IPS-15b (cell line): ENCODE results near the gene ECI1.

Experiments used
- H3K27me3 ChIP-seq: one replicate; pipeline ENCODE4 v1.6.1; 2013; ENCODE audit warnings: low read length; ENCODE audit not compliant: control insufficient read depth, insufficient read depth
- H3K36me3 ChIP-seq: one replicate; pipeline ENCODE4 v1.6.1; 2013; ENCODE audit warnings: low read length; ENCODE audit not compliant: control insufficient read depth, insufficient read depth
- H3K4me1 ChIP-seq: one replicate; pipeline ENCODE4 v1.6.1; 2013; ENCODE audit warnings: mild to moderate bottlenecking, low read length; ENCODE audit not compliant: control insufficient read depth, insufficient read depth
- H3K4me3 ChIP-seq: one replicate; pipeline ENCODE4 v1.5.1; 2013; ENCODE audit warnings: low read depth, low read length
- H3K9ac ChIP-seq: one replicate; pipeline ENCODE4 v1.6.1; 2013; ENCODE audit warnings: low read depth, mild to moderate bottlenecking, low read length
- H3K9me3 ChIP-seq: one replicate; pipeline ENCODE4 v1.6.1; 2013; ENCODE audit warnings: mild to moderate bottlenecking, low read length; ENCODE audit not compliant: control insufficient read depth, insufficient read depth

Gene ECI1

DNA sequence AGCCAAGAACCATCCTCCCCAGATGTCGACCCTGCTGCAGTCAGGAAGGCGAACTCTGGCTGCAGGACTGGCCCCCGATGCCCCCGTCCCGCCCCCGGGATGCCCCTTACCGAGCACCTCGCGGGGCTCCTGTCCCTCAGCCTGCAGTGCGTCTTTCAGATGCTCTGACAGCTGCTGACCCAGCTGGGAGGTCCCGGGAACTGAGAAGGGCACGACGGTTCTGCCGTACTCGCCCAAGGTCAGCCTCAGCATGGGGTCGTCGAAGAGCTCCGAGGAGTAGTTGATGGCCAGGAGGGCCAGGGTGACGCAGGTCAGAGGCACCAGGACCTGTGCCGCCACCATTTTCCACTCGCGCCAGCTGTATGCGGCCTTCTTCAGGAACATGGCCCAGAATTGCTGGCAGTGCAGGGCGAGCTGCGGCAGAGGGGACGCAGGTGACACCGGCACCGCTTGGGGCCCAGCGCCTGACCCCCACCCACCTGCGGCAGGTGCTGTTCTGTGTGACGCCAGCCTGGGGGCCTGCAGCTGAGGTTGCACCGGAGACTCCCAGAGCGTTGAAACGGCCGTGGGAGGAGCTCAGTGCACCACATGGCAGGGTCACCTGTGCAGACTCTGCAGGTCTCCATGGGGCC is 36.6 kb upstream of the ECI1 start:
- H3K9ac ChIP-seq: no peak overlapping the region
- H3K27me3 ChIP-seq: no peaks in the 10 kb centered on the region
- no peaks in the 10 kb centered on the region for H3K4me1 ChIP-seq
- H3K9me3 ChIP-seq: no peaks in the 10 kb centered on the region
- no peak overlapping the region for H3K4me3 ChIP-seq
- no peaks in the 10 kb centered on the region for H3K36me3 ChIP-seq

DNA sequence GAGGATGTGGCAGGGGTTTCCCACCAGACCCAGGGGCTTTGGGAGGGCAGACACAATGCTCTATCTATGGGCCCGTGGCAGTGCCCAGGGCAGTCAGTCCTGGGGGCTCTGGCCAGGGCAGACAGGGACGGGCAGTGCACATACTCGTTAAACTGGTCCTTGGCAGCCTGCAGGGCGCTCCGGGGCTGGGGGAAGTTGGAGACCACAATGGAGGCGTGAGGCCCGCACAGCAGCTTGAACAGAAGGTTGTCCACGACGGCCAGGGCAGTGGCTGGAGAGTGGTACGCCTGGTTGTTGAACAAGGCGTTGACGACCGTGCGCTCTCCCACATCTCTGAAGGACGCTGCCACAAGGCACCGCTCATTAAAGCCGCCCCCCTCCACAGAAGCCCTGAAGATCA is 35.2 kb upstream of the ECI1 start:
- no peaks in the 10 kb centered on the region for H3K9me3 ChIP-seq
- no peak overlapping the region for H3K9ac ChIP-seq
- no peaks in the 10 kb centered on the region for H3K4me1 ChIP-seq
- no peaks in the 10 kb centered on the region for H3K36me3 ChIP-seq
- H3K27me3 ChIP-seq: no peaks in the 10 kb centered on the region
- H3K4me3 ChIP-seq: no peak overlapping the region

DNA sequence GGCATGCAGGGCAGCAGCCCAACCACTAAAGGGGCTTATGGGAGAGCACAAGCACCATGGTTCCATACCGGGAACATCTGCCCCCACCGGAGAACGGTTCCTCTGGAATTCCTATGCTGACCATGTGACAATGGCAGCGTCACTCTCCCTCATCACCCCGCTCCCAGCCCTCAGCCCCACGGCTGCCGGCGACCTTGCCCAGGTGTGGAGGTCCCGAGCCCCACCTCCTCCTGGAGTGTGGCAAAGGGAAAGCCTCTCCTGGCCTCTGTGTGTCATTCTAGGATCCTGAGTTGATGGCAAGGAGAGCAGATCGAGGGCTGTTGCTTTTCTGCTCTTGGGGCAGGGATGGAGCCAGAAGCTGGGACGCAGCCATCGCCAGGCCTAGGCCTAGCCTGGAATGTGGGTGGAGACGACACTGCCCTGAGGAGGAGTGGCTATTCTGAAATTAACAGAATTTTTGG is 34.4 kb upstream of the ECI1 start:
- no peaks in the 10 kb centered on the region for H3K27me3 ChIP-seq
- no peak overlapping the region for H3K9ac ChIP-seq
- H3K36me3 ChIP-seq: no peaks in the 10 kb centered on the region
- H3K4me3 ChIP-seq: no peak overlapping the region
- H3K9me3 ChIP-seq: no peaks in the 10 kb centered on the region
- no peaks in the 10 kb centered on the region for H3K4me1 ChIP-seq

DNA sequence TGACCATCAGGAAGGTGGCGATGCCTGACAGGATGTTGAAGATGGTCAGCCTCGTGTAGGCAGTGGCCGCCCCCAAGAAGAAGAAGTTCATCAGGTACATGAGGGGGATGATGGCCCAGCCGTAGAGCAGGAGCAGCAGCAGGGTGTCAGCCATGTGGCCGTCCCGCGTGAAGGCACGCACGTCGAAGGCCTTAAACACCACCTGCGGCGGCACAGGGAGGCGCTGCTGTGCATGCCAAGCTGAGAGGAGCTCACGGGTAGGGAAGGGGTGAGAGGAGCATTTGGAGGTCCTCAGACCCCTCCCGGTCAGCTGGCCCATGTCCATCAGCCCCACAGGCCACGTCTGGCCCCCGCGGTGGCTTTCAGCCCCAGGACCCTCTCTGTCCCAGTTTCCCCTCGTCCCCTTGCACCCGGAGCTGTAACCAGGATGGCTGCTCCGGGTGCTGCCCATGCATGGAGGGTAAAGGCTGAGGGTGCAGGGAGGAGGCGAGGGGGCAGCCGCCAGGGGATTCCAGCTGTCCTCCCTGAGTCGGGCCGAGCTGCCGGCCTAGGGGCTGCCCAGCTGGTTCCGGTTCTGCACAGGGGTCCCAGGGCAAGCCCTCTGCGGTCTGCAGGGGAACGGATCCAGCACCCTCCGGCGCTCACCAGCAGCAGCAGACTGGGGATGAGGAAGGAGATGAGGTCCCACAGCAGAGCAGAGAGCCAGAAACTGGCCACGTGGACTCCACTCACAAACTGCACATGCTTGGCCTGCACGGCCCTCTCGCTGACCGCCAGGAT is 33.6 kb upstream of the ECI1 start:
- H3K4me1 ChIP-seq: no peaks in the 10 kb centered on the region
- H3K9ac ChIP-seq: no peak overlapping the region
- no peaks in the 10 kb centered on the region for H3K36me3 ChIP-seq
- H3K4me3 ChIP-seq: no peak overlapping the region
- no peaks in the 10 kb centered on the region for H3K9me3 ChIP-seq
- no peaks in the 10 kb centered on the region for H3K27me3 ChIP-seq

DNA sequence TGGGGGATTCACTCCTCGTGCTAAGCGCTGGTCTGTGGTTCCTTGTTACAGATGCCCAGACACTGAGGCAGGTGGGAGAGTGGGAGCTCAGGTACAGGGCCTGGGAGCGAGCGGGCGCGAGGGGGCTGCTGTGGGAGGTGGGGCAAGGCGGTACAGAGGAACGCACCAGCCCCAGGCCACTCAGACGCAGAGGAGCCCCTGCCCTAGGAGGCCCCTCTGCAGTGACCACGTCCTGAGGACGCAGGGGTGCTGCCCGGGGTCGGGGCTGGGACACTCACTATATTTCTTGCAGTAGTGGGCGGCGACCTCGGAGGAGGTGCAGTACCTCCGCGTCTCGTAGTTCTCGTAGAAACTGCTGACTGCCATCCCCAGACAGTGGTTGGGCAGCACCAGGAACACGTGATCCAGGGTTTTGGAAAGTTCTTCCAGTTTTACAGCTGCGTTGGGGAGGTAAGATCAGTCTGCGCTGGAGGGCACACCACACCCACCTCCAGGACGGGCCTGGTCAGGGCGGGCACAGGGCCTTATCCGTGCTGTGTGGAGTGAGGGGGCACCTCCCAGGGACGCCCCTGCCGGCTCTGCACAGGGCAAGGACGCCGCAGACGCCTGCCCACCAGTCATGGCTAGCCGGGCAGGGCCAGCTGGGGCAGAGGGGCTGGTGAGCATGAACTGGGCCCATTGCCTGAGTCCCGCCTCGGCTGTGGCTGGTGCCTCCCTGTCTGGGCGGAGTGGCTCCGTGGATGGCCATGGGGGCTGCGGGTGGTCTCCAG is 32.8 kb upstream of the ECI1 start:
- Histone ChIP-seq H3K9ac (no peak overlapping the region), H3K4me1 (no peaks in the 10 kb centered on the region), H3K9me3 (no peaks in the 10 kb centered on the region), H3K36me3 (no peaks in the 10 kb centered on the region), H3K27me3 (no peaks in the 10 kb centered on the region), H3K4me3 (no peak overlapping the region)

DNA sequence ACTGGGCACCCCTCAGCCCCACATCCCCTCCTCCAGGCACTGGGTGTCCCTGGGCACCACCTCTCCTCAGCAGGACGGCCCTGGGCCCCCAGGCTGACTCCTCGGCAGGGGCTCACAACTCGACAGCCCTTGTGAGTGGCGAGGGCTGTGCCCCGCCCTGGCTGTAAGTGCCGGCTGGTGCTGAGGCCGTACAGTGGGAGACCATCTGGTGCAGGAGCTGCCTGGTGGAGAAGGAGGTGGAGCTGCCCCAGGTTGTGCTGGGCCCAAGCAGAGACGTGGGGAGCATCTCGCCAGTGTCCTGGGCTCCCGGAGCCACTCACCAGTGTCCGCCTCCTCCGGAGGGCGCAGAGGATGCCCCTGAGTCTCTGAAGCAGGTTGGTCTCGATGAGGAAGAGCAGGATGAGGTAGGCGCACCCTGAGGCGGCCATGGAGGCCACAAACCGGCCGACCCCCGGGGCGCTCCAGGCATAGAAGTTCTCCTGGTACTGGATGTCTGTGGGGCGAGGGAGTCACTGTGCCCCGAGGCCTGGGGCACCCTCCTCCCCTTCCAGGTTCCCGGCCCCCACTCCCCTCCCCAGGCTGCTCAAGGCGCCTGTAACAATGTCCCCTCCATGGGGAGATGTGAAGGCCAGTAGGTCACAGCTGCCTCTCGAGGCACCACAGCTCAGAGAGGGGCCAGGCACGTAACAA is 31.6 kb upstream of the ECI1 start:
- no peaks in the 10 kb centered on the region for H3K36me3 ChIP-seq
- H3K9ac ChIP-seq: no peak overlapping the region
- no peaks in the 10 kb centered on the region for H3K27me3 ChIP-seq
- no peaks in the 10 kb centered on the region for H3K4me1 ChIP-seq
- H3K4me3 ChIP-seq: no peak overlapping the region
- H3K9me3 ChIP-seq: no peaks in the 10 kb centered on the region

DNA sequence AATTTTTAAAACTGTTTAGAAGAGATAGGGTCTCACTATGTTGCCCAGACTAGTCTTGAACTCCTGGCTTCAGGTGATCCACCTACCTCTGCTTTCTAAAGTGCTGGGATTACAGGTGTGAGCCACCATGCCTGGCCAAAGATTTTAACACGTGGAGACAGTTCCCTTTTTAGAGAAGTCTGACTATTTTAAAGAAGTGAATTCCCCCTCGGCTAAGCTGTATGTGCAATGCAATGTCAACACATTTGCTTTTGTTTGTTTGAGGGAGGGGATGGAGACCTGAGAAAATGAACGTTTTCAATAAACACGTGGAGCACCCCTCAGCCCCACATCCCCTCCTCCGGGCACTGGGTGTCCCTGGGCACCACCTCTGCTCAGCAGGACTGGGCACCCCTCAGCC is 30.9 kb upstream of the ECI1 start:
- Histone ChIP-seq H3K27me3 (no peaks in the 10 kb centered on the region), H3K9ac (no peak overlapping the region), H3K4me3 (no peak overlapping the region), H3K4me1 (no peaks in the 10 kb centered on the region), H3K36me3 (no peaks in the 10 kb centered on the region), H3K9me3 (no peaks in the 10 kb centered on the region)

DNA sequence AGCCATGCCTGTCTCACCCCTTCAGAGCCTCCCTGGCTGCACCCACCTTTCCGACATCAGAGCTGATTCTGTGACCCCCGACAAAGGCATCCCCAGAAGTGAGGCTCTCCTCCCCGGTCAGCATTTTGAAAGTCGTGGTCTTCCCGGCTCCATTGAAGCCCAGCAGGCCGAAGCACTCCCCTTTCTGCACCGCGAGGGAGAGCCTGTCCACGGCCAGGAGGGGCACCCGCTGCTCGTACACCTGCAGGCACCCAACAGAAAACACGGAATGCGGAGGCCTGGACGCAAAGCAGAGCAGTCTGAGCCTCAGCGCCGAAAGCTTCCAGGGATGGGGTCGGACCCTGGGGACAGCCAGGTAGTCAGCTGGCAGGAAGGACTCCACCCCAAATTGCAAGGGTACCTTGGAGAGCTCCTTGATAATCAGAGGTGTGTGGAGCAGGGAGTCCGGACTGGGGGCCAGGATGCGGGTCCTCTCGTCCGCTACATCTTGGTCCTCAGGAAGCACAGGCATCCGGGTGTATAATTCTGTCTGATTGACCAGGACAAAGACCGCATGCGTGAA is 29.7 kb upstream of the ECI1 start:
- H3K4me3 ChIP-seq: no peak overlapping the region
- no peaks in the 10 kb centered on the region for H3K36me3 ChIP-seq
- H3K9me3 ChIP-seq: no peaks in the 10 kb centered on the region
- no peaks in the 10 kb centered on the region for H3K27me3 ChIP-seq
- no peaks in the 10 kb centered on the region for H3K4me1 ChIP-seq
- H3K9ac ChIP-seq: no peak overlapping the region

DNA sequence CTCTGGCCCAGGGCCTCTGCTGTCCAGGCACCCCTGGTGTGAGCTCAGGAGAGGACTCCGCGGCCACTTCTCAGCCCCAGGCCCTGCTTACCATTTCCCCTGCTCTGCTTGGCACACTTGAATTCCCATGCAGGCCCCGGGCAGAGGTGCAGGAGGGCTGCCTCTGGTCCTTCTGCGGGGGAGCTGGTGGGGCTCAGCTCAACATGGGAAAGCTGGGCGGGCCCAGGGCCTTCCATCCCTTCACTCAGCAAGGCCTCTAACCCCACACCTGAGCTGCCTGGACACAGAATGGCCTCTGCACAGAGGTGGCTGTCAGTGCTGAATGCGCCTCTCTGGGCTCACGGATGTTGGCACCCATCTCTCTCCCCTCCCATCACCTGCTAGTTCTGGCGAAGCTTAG is 29.1 kb upstream of the ECI1 start:
- Histone ChIP-seq H3K9ac (no peak overlapping the region), H3K9me3 (no peaks in the 10 kb centered on the region), H3K27me3 (no peaks in the 10 kb centered on the region), H3K36me3 (no peaks in the 10 kb centered on the region), H3K4me3 (no peak overlapping the region), H3K4me1 (no peaks in the 10 kb centered on the region)

DNA sequence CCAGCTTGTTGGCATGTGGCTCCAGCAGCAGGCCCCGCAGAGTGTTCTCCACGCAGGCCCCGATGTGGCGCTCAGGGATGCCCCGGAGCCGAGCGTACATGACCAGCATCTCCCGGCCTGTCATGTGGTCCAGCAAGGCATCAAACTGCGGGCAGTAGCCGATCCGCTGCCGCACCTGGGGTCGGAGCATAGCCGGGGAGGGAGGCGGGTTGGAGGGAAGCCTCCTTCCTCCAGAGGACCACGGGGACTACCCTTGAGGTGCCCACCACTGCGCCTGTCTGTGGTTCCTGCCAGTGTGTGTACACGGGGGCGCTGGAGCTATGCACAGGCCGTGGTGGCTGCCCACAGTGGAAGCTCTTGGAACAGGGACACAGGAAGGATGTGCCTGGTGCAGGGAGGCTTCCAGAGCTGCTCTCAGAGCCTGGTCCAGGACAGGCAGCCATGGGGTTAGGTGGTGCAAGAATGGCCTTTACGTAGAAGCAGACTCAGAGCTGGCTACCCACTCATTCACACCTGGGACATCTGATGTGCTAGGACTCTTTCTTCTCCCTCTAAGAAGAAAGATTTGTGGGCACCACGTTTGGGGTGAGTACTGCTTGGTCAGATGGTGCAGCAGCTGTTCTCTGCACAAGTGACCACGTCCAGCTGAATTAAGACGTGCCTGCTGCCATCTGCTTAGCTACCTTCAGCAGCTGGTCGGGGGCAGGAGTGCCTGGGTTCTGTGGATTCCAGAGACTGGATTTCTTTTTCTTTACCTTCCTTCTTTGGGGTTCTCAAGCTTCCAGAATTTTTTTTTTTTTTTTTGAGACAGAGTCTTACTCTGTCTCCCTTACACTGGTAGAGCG is 27.8 kb upstream of the ECI1 start:
- Histone ChIP-seq H3K4me3 (no peak overlapping the region), H3K9me3 (no peaks in the 10 kb centered on the region), H3K9ac (no peak overlapping the region), H3K36me3 (no peaks in the 10 kb centered on the region), H3K27me3 (no peaks in the 10 kb centered on the region), H3K4me1 (no peaks in the 10 kb centered on the region)

DNA sequence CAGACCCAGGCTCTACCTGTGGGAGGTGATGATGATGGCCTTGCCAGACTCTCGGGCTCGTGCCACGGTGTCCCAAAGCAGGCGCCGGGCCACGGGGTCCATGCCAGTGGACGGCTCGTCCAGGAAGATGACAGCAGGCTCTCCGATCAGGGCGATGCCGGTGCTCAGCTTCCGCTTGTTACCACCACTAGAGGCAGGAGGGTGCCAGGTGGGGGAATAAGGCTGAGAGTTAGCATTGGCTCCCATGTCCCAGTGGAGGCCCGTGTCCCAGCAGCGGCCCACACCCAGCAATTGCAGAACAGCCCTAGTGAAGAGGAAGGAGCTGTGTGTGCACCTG is 26.9 kb upstream of the ECI1 start:
- H3K9ac ChIP-seq: no peak overlapping the region
- no peaks in the 10 kb centered on the region for H3K4me1 ChIP-seq
- H3K27me3 ChIP-seq: no peaks in the 10 kb centered on the region
- no peak overlapping the region for H3K4me3 ChIP-seq
- H3K36me3 ChIP-seq: no peaks in the 10 kb centered on the region
- H3K9me3 ChIP-seq: no peaks in the 10 kb centered on the region
